Measurements from ENCODE around the gene RRAGC. TPM values are rescaled to one million over a fixed set of nuclear protein-coding genes. Genes with fewer than 3 reads are reported as not detected.

Gene RRAGC
- total RNA-seq, 3 donors from 2014 or later: 19.2 to 34.9 (median 19.7) TPM

- no peak overlapping the region for H3K27ac ChIP-seq
- no peaks in the 10 kb centered on the region for H3K9me3 ChIP-seq
- H3K27me3 ChIP-seq: no peaks in the 10 kb centered on the region
- no peak for DNase-seq (ENCODE audit: low spot score in 2 of 2)
- TF ChIP-seq POLR2AphosphoS5 (IDR thresholded peaks at IDR 0.05): no peak
- H3K4me1 ChIP-seq: no peaks in the 10 kb centered on the region
- intact Hi-C loops (cut with DNase I; ENCODE audit: low total_unique reads): no loop called here
- no peak overlapping the region for H3K4me3 ChIP-seq
- H3K36me3 ChIP-seq: no peaks in the 10 kb centered on the region
These were observed 26.4 kb downstream of the RRAGC start for GRCh38 chr1:38833146-38833545.

GRCh38 chr1:38832370-38832734 lies 27.2 kb downstream of the RRAGC start:
- H3K4me1 ChIP-seq: no peaks in the 10 kb centered on the region
- no peaks in the 10 kb centered on the region for H3K27me3 ChIP-seq
- H3K36me3 ChIP-seq: no peaks in the 10 kb centered on the region
- H3K9me3 ChIP-seq: no peaks in the 10 kb centered on the region
- intact Hi-C loops (cut with DNase I; ENCODE audit: low total_unique reads): no loop called here
- no peak overlapping the region for H3K4me3 ChIP-seq
- H3K27ac ChIP-seq: no peak overlapping the region
- DNase-seq (ENCODE audit: low spot score in 2 of 2): no peak
- no peak for TF ChIP-seq POLR2A (IDR thresholded peaks at IDR 0.05)
- no peak for TF ChIP-seq POLR2AphosphoS5 (IDR thresholded peaks at IDR 0.05)
- no peak for TF ChIP-seq CTCF (IDR thresholded peaks at IDR 0.05)

GRCh38 chr1:38831731-38832369 lies 27.7 kb downstream of the RRAGC start:
- no peaks in the 10 kb centered on the region for H3K4me1 ChIP-seq
- no peak for TF ChIP-seq CTCF (IDR thresholded peaks at IDR 0.05)
- intact Hi-C loops (cut with DNase I; ENCODE audit: low total_unique reads): no loop called here
- no peaks in the 10 kb centered on the region for H3K27me3 ChIP-seq
- no peaks in the 10 kb centered on the region for H3K9me3 ChIP-seq
- DNase-seq (ENCODE audit: low spot score in 2 of 2): no peak
- no peaks in the 10 kb centered on the region for H3K36me3 ChIP-seq
- H3K27ac ChIP-seq: no peak overlapping the region
- H3K4me3 ChIP-seq: no peak overlapping the region

GRCh38 chr1:38829368-38829767 lies 30.2 kb downstream of the RRAGC start:
- DNase-seq (ENCODE audit: low spot score in 2 of 2): no peak
- Histone ChIP-seq H3K4me1 (no peaks in the 10 kb centered on the region), H3K27me3 (no peaks in the 10 kb centered on the region), H3K4me3 (no peak overlapping the region), H3K9me3 (no peaks in the 10 kb centered on the region), H3K27ac (no peak overlapping the region), H3K36me3 (no peaks in the 10 kb centered on the region)
- intact Hi-C loops (cut with DNase I; ENCODE audit: low total_unique reads): no loop called here
- TF ChIP-seq CTCF (IDR thresholded peaks at IDR 0.05) (no peak), POLR2AphosphoS5 (IDR thresholded peaks at IDR 0.05) (no peak), POLR2A (IDR thresholded peaks at IDR 0.05) (no peak)

GRCh38 chr1:38827318-38827717 lies 32.3 kb downstream of the RRAGC start:
- intact Hi-C loops (cut with DNase I; ENCODE audit: low total_unique reads): no loop called here
- H3K9me3 ChIP-seq: no peaks in the 10 kb centered on the region
- H3K27ac ChIP-seq: no peak overlapping the region
- H3K27me3 ChIP-seq: no peaks in the 10 kb centered on the region
- H3K4me3 ChIP-seq: no peak overlapping the region
- TF ChIP-seq CTCF (IDR thresholded peaks at IDR 0.05) (no peak), POLR2A (IDR thresholded peaks at IDR 0.05) (no peak), POLR2AphosphoS5 (IDR thresholded peaks at IDR 0.05) (no peak)
- no peaks in the 10 kb centered on the region for H3K36me3 ChIP-seq
- H3K4me1 ChIP-seq: no peaks in the 10 kb centered on the region
- no peak for DNase-seq (ENCODE audit: low spot score in 2 of 2)

GRCh38 chr1:38826886-38827285 lies 32.7 kb downstream of the RRAGC start:
- DNase-seq (ENCODE audit: low spot score in 2 of 2): no peak
- no peak overlapping the region for H3K4me3 ChIP-seq

More at GRCh38 chr1:38826886-38827285, 32.7 kb downstream of the RRAGC start:
- Histone ChIP-seq H3K27me3 (no peaks in the 10 kb centered on the region), H3K9me3 (no peaks in the 10 kb centered on the region), H3K27ac (no peak overlapping the region), H3K4me1 (no peaks in the 10 kb centered on the region), H3K36me3 (no peaks in the 10 kb centered on the region)
- intact Hi-C loops (cut with DNase I; ENCODE audit: low total_unique reads): no loop called here
- no peak for TF ChIP-seq POLR2AphosphoS5 (IDR thresholded peaks at IDR 0.05)
- no peak for TF ChIP-seq POLR2A (IDR thresholded peaks at IDR 0.05)
- TF ChIP-seq CTCF (IDR thresholded peaks at IDR 0.05): no peak
